Activated CD8-positive, alpha-beta T cell treated with anti-CD3 and anti-CD28 coated beads for 36 hours (primary cell): Measurements from ENCODE around the gene DGCR2. TPM values are rescaled to one million over a fixed set of nuclear protein-coding genes. Genes with fewer than 3 reads are reported as not detected.
A peak's percentile ranks its signal among the peaks of the same experiment; 100 is the strongest.

Experiments used
- ATAC-seq: fragments of 200-7000 bp; cut with Tn5 transposase; one replicate; pipeline ENCODE4 v1.10.0; 2021; ENCODE audit warnings: mild to moderate bottlenecking, moderate library complexity
- CTCF ChIA-PET: fragments of 350-600 bp; sonication (Branson Sonifier 250); formaldehyde crosslinking; loops from one replicate; lab custom pipeline; 2021; ENCODE audit warnings: antibody characterized with exemption; lab: Charles Lee
- POLR2A ChIA-PET: fragments of 350-600 bp; sonication (Branson Sonifier 250); formaldehyde crosslinking; loops from one replicate; lab custom pipeline; 2021; ENCODE audit warnings: antibody characterized with exemption; lab: Charles Lee
- DNase-seq: peaks from one replicate; pipeline ENCODE4 v3.0.0-alpha.2; 2020
- H3K27ac Mint-ChIP-seq: one replicate; pipeline ENCODE4 v1.8.0; 2021; ENCODE audit warnings: mild to moderate bottlenecking, mixed read lengths
- H3K27me3 Mint-ChIP-seq: one replicate; pipeline ENCODE4 v1.8.0; 2021; ENCODE audit warnings: mixed read lengths
- H3K36me3 Mint-ChIP-seq: one replicate; pipeline ENCODE4 v1.8.0; 2021; ENCODE audit warnings: low read depth, mixed read lengths
- H3K4me1 Mint-ChIP-seq: one replicate; pipeline ENCODE4 v1.8.0; 2021; ENCODE audit warnings: low read depth, mixed read lengths
- H3K4me3 Mint-ChIP-seq: one replicate; pipeline ENCODE4 v1.8.0; 2021; ENCODE audit warnings: mild to moderate bottlenecking, moderate library complexity, mixed read lengths
- H3K9me3 Mint-ChIP-seq: one replicate; pipeline ENCODE4 v1.8.0; 2021; ENCODE audit warnings: mixed read lengths
- intact Hi-C: fragments of 100-400 bp; cut with micrococcal nuclease; formaldehyde crosslinking; loops from one replicate; pipeline ENCODE4 v1.10.0; 2022
- total RNA-seq, 2 experiments: library from RNA; stranded (reverse); gene quantifications; one replicate each; pipeline ENCODE4 v1.2.3, GENCODE V29; 2021
- TF ChIP-seq, protein P1 (sequence below): fragments of 200-600 bp; IDR thresholded peaks from one replicate; pipeline ENCODE4 v1.8.0; 2022; ENCODE audit warnings: antibody characterized with exemption, mild to moderate bottlenecking

DGCR2 gene
- total RNA-seq, 2 experiments from 2014 or later: 18.0 to 20.0 TPM

GRCh38 chr22:19050117-19050516, 72.1 kb downstream of the DGCR2 start:
- TF ChIP-seq, protein P1, sequence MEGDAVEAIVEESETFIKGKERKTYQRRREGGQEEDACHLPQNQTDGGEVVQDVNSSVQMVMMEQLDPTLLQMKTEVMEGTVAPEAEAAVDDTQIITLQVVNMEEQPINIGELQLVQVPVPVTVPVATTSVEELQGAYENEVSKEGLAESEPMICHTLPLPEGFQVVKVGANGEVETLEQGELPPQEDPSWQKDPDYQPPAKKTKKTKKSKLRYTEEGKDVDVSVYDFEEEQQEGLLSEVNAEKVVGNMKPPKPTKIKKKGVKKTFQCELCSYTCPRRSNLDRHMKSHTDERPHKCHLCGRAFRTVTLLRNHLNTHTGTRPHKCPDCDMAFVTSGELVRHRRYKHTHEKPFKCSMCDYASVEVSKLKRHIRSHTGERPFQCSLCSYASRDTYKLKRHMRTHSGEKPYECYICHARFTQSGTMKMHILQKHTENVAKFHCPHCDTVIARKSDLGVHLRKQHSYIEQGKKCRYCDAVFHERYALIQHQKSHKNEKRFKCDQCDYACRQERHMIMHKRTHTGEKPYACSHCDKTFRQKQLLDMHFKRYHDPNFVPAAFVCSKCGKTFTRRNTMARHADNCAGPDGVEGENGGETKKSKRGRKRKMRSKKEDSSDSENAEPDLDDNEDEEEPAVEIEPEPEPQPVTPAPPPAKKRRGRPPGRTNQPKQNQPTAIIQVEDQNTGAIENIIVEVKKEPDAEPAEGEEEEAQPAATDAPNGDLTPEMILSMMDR: no peak
- Mint-ChIP-seq H3K27ac (peak overlapping the region; percentile 25), H3K9me3 (no peaks in the 10 kb centered on the region), H3K27me3 (no peaks in the 10 kb centered on the region), H3K4me3 (no peak overlapping the region), H3K36me3 (peaks cover 19% of the 10 kb centered on the region), H3K4me1 (peaks cover 2% of the 10 kb centered on the region)
- DNase-seq (no peak), ATAC-seq (no peak)
- intact Hi-C loops: no loop called here
- POLR2A ChIA-PET: no interaction called here
- CTCF ChIA-PET: interaction anchor here (1.8 kb wide), 1 partner anchor 70 kb away, joined by 4 read pairs; no protein-coding TSS in a partner anchor

DNA sequence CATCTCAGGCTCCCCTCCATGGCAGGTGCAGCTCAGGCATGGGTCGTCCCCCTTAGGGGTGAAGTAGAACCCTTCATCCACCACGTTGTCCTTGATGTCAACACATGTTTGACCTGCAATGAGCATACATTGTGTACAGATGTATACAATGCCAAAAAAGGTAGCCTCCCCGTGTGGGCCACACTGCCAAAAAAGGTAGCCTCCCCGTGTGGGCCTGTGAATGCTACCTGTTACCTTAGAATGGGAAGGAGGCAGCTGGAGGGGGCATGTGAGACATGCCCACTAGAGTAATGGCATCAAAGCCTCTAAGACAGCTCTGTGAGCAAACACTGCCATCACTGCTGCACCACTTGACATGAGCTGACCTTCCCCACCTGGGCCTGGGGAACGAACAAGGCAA, 73.7 kb downstream of the DGCR2 start:
- peaks cover 19% of the 10 kb centered on the region for H3K36me3 Mint-ChIP-seq
- no peak overlapping the region for H3K4me3 Mint-ChIP-seq
- DNase-seq (no peak), ATAC-seq (no peak)
- ChIA-PET POLR2A (no interaction called here), CTCF (no interaction called here)
- no peaks in the 10 kb centered on the region for H3K9me3 Mint-ChIP-seq
- peaks cover 2% of the 10 kb centered on the region for H3K4me1 Mint-ChIP-seq
- TF ChIP-seq, protein P1: no peak
- no peaks in the 10 kb centered on the region for H3K27me3 Mint-ChIP-seq
- no peak overlapping the region for H3K27ac Mint-ChIP-seq
- intact Hi-C loops: no loop called here

GRCh38 chr22:19047993-19048392, 74.2 kb downstream of the DGCR2 start:
- CTCF ChIA-PET: no interaction called here
- intact Hi-C loops: no loop called here
- POLR2A ChIA-PET: no interaction called here
- H3K27me3 Mint-ChIP-seq: no peaks in the 10 kb centered on the region
- no peak overlapping the region for H3K27ac Mint-ChIP-seq
- DNase-seq (no peak), ATAC-seq (no peak)
- H3K4me1 Mint-ChIP-seq: peaks cover 2% of the 10 kb centered on the region
- TF ChIP-seq, protein P1: no peak
- no peaks in the 10 kb centered on the region for H3K9me3 Mint-ChIP-seq
- H3K4me3 Mint-ChIP-seq: no peak overlapping the region
- H3K36me3 Mint-ChIP-seq: peaks cover 19% of the 10 kb centered on the region

GRCh38 chr22:19046719-19047609, 75.2 kb downstream of the DGCR2 start:
- peaks cover 19% of the 10 kb centered on the region for H3K36me3 Mint-ChIP-seq
- H3K4me3 Mint-ChIP-seq: no peak overlapping the region
- ATAC-seq (no peak), DNase-seq (no peak)
- intact Hi-C loops: no loop called here
- H3K27me3 Mint-ChIP-seq: no peaks in the 10 kb centered on the region
- no peak overlapping the region for H3K27ac Mint-ChIP-seq
- TF ChIP-seq, protein P1: no peak
- no peaks in the 10 kb centered on the region for H3K9me3 Mint-ChIP-seq
- ChIA-PET CTCF (no interaction called here), POLR2A (no interaction called here)
- peaks cover 2% of the 10 kb centered on the region for H3K4me1 Mint-ChIP-seq

- ChIA-PET POLR2A (interaction anchor here (0.6 kb wide), 1 partner anchor 43 kb away, joined by 3 read pairs; no protein-coding TSS in a partner anchor), CTCF (no interaction called here)
- Mint-ChIP-seq H3K36me3 (peaks cover 22% of the 10 kb centered on the region), H3K27me3 (no peaks in the 10 kb centered on the region), H3K27ac (no peak overlapping the region), H3K9me3 (no peaks in the 10 kb centered on the region), H3K4me3 (no peak overlapping the region), H3K4me1 (peaks cover 2% of the 10 kb centered on the region)
- ATAC-seq (no peak), DNase-seq (no peak)
- TF ChIP-seq, protein P1: no peak
- intact Hi-C loops: no loop called here
Measured at GRCh38 chr22:19046287-19046686, 75.9 kb downstream of the DGCR2 start.
